HG02588 (cell line): Measurements from ENCODE around the gene FAM222A.

Experiments
- ATAC-seq: cut with Tn5 transposase; IDR thresholded peaks from one replicate; pipeline ENCODE4 v1.9.1; 2021; ENCODE audit warnings: mild to moderate bottlenecking, moderate library complexity; ENCODE audit not compliant: unreplicated experiment

The FAM222A gene

DNA sequence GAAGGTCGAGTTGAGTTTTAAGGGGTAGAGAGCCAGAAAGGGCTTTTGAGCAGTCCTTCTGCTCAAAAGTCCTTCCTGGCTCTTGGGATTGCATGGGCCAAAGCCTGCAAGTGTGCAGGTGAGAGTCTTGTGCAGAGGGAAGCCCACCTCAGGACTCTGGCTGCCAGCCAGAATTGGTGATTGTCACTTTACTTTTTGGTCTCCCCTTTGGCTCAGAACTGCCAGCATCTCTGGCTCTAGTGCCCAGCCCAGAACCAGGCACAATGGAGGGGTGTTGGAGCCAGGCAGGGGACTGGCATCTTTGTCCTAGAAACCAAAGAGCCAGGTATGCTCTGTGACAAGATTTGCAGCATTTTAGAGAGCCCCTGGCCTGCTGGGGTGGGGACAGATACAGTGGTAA is 23.5 kb downstream of the FAM222A start:
- no peak for ATAC-seq

DNA sequence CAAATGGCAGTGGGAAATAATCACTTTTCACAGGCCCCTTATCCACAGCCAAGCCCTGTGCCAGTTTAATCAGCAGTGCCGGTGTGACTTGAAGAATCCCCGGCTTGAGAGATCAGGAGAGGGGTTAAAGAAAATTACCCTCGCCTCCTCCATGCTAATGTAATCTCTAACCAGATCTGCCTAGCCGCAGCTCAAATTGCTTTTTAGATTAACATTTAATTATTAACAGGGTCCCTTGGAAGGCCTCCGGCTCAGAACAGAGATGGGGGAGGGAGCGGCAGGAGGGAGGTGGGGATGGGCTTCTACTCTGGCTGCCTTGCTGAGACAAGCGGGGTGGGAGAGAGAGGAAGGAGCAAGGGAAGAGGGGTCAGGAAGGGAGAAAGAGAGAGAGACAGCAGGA is 24.0 kb downstream of the FAM222A start:
- ATAC-seq, result no peak

DNA sequence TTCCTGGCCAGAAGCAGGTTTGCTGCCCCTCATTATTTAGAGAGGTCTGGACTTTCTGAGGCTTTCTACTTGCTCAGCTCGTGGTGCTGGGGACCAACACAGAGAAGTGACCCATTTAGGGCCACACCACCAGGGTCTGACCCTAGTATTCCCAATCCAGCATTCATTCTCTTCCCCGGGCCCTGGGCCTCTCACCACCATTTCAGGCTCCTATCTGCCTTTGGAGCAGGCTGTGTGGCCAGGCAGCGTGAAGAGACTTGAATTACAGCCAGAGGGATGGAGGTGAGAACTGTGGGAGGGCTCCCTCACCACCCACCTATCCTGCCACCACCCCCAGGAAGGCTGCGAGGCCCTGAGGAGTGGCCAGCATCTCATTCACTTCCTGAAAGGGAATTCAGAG is 24.6 kb downstream of the FAM222A start:
- ATAC-seq, result no peak

DNA sequence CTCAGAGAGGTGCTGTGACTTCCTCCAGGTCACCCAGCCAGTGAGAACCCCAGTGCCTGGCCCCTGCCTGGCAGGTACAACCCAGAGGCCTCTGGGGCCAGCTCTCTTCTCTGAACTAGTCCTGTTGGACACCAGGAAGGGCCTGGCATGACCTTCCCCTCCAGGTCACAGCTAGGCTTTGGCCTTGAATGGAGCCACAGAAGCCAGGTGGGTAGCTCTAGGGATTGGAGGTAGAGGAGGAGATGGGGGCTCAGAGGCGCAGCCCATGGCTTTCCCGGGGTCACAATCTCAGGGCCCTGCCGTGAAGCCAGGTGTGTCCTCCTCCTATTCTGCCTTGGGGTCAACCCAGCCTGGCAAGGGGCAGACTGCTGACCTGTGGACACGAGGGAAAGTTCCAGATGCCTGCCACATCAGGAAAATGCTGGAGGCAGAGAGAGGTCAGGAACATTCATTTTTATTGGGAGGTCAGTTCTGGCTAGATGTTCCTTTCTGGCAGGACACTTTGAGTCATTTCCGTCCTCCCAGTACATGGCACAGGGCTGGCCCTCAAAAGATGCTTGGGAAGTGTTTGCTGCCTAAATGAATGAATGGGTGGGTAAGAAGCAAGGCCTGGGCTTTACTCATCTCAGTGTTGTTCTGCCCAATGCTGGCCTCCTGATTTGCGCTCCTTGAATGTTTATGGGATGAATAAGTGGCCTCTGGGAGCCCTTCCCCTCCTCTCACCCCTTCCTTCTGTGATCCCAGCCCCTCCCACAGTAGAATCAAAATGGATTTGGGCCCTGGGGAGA is 25.4 kb downstream of the FAM222A start:
- no peak for ATAC-seq

DNA sequence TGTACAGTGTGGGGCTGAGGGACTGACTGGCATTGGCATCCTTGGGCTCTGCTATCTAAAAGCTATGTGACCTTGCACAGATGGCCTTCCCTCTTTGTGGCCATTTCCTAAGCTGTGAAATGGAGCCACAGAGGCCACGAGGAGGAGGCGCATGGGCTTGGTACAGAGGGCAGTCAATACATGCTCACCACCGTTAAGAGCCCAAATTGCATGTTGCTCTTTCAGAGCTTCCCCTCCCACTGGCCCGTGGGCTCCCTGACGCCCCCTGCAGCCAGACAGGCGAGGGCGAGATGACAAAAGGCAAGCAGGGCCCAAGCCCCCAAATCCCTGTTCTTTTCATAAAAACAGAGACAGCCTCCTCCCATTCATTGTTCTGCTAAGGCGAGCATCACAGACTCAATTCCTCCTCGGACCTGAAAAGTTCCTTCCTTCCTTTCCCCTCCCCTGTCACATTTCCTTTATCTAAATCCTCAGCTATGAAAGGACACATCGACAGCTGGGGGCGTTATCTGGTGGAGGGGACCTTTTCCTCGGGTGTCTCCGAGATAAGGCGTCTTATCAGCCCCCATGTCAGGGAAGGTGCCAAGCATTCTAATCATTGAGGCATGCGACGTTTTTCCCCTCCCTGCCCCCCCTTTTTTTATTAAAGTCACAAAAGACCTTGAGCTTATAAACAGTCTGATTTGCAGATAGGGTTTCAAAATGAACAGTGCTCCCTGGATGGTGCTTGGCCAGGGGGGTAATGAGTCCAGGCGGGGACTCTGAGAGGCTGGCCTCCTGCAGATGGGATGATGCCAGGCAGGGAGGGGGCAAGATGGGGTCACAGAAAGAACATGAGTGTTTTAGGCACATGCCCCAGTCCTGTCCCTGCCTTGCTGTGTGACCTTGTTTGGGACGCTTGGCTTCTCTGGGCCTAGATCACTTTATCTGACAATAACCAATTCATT is 26.4 kb downstream of the FAM222A start:
- ATAC-seq, result no peak

DNA sequence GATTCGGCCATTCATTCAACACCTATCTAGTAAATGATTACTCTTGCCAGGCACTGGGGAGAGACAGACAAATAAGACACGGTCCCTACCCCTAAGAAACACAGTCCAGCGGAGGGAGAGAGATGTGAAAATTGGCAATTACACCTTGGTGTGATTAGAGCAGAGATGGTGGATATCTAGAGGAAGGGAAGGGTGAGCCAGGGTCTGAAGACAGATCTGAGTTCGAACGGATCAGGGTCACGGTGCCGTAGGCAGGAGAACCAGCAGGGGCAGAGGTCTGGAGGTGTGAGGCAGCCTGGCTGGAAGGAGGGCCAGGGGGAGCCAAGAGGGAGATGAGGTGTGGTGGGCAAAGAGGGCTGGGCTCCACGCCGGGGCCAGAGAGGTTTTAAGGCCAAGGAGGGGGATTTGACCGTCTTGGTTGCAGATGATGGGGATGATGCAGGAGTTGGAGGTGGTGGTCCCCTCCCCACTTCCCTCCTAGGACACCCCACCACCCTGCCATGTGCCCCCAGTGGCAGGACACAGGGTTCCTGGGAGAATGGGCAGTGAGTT is 27.1 kb downstream of the FAM222A start:
- no peak for ATAC-seq

DNA sequence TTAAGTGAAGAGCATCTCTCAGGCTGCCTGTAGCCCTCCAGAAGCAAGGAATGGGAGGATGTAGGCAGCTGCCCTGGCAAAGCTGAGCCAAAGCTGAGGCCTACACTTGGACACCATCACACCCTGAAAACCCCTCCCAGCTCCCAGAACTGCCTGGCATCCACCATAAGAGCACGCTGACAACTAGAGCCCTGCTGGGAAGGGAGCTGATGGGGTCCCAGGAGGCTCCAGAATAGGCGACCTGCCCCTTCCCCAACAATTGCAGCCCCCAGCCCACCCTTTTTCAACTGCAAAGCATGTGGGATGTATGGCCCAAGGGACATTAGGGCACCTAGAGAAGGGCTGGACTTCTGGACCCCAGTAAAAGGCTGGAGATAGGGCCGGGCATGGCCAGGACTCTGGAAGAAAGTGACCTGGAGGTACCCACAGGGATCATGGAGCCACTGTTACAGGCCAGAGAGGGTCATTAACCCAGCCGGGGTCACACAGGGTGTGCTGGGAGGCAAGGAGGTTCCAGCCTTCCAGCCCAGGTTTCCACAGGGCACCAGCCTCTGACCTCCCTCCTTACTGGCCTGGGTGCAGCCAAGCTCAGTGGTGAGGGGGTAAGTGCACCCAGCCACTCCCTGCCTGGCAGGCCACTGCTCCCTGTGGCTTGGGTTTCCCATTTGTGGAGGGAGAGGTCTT is 27.8 kb downstream of the FAM222A start:
- ATAC-seq, result no peak

DNA sequence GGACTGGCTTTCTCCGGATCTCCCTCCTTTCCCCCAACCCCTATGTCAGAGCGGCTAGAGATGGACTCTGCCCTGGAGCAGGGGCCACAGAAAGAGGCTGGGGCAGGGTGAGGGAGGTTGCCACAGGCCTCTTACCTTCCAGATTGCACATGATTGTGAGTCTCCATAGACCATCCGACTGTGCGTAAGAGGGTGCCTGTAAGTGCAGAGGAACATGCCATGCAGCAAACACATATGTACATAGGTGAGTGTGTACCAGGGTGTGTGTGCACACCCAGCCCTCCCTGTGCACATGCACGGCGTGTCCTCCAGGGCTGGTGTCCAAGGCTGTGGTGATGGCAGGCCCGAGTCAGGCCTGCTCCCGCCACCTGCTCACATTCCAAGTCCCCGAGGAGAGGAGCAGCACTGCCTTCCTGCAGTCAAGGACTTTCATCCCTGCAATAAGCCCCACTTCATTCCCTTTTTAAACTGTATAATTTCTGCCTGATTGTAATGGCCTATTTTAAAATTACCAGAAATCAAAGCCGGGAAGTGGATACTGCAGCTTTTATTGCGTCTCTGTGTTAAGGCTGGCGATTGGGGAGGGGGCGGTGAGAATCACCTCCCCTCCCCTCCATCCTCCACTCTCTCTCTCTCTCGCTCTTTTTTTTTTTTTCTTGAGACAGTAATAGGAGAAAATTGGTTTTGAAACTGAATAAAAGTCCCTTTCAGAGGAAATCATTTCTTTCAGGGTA is 28.5 kb downstream of the FAM222A start:
- no peak for ATAC-seq

DNA sequence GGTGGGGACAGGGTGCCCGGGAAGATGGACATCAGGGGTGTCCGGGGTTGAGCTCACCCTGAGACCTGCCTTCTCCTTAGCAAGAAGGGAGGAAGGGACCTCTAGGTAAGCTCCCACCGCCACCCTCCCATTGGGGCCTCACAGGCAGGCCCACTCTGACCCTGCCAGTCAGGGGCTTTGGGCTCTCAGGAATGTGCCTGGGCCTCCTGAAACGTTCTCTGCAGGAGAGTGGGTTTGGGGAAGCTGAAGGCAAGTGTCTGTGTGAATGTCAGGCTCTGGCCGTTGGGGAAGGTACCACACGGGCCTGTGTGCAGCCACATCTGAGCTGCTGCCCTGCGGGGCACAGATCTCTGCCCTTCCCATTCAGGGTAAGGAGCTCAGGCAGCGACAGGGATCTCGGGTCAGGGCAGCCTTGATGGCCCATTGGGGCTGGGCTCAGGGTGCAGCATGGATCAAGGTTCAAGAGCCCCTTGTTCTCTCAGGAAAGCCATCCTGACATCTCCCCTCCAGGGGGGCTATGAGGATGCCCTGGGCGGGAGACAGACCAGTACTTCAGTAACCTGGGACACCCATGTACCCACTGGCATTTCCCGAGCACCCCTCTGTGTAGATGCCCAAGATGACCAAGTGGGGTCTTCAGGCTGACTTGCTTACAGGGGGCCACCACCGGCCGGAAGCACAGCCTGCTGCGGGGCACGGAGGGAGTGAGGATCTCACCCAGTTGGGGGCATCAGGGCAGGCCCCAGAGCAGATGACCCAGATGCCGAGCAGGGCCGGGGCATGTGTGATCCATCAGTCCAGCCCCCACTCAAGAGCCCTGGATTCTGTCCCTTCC is 29.7 kb downstream of the FAM222A start:
- ATAC-seq, result no peak

DNA sequence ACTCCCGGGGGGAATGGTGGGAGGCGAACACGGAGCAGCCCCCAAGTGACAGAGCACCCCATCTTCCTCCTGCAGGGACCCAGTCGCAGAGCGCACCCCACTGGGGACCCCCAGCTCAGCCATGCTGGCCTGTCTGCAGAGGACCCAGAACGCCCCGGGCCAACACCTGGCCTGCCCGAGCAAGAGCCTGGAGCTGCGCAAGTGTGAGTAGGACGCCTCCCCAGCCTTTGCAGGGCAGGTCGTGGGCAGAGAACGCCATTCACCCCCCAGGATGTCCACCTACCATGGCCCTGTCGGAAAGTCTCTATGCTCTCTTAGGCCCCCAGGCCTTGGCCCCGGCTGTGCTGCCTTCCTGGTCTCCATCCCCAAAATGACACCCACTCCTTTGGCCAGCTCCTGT is 30.4 kb downstream of the FAM222A start:
- no peak for ATAC-seq

DNA sequence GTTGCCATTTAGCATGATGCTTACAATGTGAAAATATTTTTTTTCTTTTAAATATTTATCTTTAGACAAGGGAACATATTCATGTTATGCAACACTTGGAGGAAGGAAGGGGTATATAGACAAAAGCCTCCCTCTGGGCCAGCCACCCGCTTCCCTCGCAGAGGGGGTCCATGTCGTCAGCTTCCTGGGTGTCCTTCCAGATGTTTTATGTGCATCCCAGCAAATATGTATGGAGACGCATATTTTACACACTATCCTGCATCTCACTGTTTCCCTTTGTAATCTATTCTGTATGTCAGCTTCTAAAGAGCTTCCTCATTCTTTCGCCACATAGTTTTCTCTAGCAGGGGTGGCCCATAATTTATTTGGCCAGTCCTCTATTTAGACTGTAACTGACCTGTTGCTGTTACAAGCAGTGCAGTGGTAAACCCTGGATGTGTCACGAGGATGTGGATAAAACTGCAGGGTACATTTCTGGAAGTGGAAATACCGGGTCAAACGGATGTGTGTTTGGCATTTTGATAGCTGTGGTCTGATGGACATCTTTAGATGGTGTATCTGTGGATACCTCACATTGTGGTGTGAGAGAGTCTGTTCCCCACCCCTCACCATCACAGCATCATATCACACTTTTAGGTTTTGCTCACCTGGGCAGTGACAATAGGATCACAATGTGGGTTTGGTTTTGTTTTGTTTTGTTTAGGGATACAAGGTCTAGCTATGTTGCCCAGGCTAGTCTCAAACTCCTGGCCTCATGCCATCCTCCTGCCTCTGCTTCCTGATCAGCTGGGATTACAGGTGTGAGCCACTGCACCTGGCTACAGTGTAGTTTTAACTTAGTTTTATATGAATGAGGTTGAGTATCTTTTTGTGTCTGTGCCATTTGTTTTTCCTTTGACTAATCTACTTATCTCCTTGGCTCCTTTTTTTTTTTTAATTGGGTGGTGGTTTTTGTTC is 31.6 kb downstream of the FAM222A start:
- ATAC-seq, result no peak

DNA sequence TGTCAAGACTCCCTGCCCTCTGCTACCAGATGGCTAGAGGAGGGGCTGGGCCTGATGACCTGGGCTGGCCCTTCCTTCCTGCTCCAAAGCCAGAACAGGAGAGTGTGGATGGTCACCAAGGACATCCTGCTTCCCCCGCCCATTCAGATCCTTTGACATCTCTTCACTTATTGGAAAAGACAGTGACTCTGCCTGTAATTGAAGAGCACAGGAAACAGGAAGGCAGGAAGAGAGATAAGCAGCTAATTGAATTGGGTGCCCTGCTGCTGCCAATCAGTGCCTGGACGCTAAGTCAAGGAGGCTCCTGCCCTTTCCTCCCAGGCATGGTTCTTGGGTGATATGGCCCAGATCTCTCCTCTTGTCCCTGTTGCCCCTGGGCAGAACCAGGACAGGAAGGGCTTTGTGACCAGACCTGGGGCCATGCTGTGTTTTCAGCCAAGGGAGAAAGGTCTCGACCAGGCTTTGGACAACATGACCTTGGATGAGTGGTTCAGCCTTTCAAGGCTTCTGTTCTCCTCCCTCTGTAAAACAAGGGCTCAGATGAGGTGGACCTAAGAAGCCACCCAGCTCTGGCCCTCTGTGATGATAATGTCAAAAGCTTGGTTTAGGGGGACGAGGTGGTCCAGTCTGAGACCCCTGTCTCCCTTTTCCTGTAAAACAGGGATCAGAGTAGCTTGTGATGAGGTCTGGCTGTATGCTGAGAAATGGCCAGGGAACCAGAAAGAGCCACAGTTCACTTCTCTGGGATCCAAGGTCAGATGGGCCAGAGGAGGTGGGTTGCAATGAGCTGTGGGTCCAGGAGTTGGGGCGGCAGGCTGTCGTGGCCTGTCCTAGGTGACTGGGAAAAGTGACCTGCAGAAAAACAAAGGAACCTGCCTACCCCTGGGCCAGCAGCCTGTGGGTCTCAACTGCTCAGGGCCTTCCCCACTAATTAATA is 38.8 kb downstream of the FAM222A start:
- no peak for ATAC-seq

DNA sequence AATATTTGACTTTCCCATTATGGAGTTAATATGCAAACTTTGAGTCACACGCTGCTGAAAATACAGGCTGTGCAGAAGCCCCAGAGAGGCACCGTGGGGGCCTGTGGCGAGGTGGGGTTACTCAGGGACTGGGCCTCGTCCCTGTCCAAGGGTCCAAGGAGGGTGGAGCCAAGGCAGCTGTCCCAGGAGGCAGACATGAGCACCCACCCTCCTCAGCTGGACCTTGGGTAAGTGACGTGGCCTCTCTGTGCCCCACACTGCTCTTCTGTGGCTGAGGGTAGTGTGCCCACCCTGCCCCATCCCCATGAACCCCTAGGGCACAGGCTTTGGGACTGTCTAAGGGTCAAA is 39.4 kb downstream of the FAM222A start:
- ATAC-seq, result no peak

DNA sequence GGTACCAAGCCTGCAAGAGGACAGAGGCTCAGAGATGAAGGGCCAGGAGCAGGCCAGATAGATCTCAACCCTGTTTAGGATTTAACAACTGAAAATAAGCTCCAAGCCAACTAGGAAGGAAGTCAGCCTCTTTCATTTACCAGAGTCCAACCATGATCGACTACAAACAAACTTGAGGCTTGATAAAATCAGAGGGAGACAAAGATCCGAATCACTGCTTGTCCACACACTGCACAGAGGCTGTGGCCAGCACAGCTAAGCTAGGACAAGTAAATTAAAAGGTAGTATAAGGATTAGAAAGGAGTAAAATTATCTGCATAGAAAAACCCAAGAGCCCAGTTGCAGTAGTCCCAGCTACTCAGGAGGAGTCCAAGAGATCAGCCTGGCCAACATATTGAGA is 40.3 kb downstream of the FAM222A start:
- ATAC-seq, result no peak

DNA sequence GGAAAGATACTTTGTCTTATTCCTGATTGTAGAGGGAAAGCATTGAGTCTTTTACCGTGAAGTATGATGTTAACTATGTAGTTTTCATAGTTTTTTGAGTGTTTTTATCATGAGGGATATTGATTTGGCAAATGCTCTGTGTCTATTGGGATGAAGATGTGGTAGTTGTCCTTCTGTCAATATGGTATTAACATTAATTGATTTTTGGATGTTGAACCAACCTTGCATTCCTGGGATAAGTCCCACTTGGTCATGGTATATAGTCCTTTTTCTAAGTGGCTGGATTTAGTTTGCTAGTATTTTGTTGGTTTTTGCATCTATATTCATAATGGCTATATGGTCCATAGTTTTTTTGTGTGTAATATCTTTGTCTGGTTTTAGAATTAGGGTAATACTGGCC is 42.8 kb downstream of the FAM222A start:
- ATAC-seq, result no peak

DNA sequence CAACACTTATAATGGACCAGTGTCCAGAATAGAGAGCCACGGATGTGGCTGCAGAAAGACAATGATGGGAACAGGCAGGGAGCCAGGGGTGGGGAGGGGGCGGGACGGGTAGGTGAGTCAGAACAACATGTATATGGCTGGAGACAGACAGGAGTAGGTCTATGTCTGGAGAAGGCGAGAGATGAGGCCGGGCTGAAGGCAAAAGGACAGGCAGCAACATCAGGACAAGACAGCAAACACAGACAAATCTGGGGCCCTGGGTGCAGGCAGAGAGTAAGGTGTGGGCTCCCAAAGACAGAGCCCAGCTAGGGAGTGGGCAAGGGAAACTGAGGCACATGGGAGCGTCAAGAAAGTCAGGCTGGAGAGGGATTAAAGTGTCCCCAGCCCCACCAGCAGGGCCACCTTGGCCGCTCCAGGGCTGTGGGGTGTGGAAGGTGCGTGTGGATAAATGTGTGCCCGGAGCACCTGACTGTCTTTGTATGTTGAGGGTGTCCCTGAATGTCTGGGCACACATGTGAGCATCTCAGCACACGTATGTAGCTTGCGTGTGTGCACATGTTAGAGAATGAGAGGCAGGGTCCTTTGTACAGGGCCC is 44.1 kb downstream of the FAM222A start:
- ATAC-seq, result no peak
